ENCODE results near the gene PAK5. TPM values are rescaled to one million over a fixed set of nuclear protein-coding genes. Genes with fewer than 3 reads are reported as not detected.

PAK5 gene
- total RNA-seq, 4 donors from 2014 or later: 0.22 TPM; not detected in 3

- TF ChIP-seq POLR2A (IDR thresholded peaks at IDR 0.05): no peak
- no peak overlapping the region for H3K4me3 ChIP-seq
- H3K27me3 ChIP-seq: no peaks in the 10 kb centered on the region
- H3K27ac ChIP-seq: no peak overlapping the region
- DNase-seq (ENCODE audit: low spot score in 2 of 2): no peak
- no peaks in the 10 kb centered on the region for H3K4me1 ChIP-seq
- H3K9me3 ChIP-seq: peaks cover 0 to 5% (median 0%) of the 10 kb centered on the region in 4 donors
- H3K36me3 ChIP-seq: no peaks in the 10 kb centered on the region
- 58 to 64% methylated on average over 3 of the region's 3 CpGs for WGBS, 2 donors
These were observed 39.1 kb upstream of the PAK5 start for GRCh38 chr20:9877932-9878495.

GRCh38 chr20:9867196-9867980, 28.5 kb upstream of the PAK5 start:
- no peaks in the 10 kb centered on the region for H3K4me1 ChIP-seq
- WGBS, 2 donors: 83 to 85% methylated on average over 6 of the region's 6 CpGs
- H3K27me3 ChIP-seq: no peaks in the 10 kb centered on the region
- H3K27ac ChIP-seq: no peak overlapping the region
- no peaks in the 10 kb centered on the region for H3K9me3 ChIP-seq
- no peak overlapping the region for H3K4me3 ChIP-seq
- TF ChIP-seq EP300 (IDR thresholded peaks at IDR 0.05) (no peak), POLR2A (IDR thresholded peaks at IDR 0.05) (no peak)
- TF ChIP-seq, protein P1, sequence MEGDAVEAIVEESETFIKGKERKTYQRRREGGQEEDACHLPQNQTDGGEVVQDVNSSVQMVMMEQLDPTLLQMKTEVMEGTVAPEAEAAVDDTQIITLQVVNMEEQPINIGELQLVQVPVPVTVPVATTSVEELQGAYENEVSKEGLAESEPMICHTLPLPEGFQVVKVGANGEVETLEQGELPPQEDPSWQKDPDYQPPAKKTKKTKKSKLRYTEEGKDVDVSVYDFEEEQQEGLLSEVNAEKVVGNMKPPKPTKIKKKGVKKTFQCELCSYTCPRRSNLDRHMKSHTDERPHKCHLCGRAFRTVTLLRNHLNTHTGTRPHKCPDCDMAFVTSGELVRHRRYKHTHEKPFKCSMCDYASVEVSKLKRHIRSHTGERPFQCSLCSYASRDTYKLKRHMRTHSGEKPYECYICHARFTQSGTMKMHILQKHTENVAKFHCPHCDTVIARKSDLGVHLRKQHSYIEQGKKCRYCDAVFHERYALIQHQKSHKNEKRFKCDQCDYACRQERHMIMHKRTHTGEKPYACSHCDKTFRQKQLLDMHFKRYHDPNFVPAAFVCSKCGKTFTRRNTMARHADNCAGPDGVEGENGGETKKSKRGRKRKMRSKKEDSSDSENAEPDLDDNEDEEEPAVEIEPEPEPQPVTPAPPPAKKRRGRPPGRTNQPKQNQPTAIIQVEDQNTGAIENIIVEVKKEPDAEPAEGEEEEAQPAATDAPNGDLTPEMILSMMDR (IDR thresholded peaks at IDR 0.05): no peak
- DNase-seq (ENCODE audit: low spot score in 2 of 2): no peak
- no peaks in the 10 kb centered on the region for H3K36me3 ChIP-seq

DNA sequence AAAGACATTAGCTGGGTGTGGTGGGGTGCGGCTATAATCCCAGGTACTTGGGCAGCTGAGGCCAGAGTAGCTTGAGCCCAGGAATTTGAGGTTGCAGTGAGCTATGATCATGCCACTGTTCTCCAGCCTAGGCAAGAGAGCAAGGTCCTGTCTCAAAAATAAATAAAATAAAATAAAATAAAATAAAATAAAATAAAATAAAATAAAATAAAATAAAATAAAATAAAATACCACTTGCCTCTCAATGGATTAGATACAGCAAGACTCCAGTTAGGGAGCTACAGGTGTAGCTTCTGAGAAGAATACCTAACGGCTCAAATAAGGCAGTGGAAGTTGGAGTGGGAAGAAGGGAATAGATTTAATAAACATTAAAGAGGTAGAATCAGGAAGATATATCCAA, 13.7 kb upstream of the PAK5 start:
- Histone ChIP-seq H3K27me3 (no peaks in the 10 kb centered on the region), H3K27ac (no peak overlapping the region), H3K36me3 (no peaks in the 10 kb centered on the region), H3K9me3 (peaks cover 0 to 2% (median 0%) of the 10 kb centered on the region in 4 donors), H3K4me3 (no peak overlapping the region), H3K4me1 (no peaks in the 10 kb centered on the region)
- TF ChIP-seq EP300 (IDR thresholded peaks at IDR 0.05): no peak
- TF ChIP-seq, protein P1 (IDR thresholded peaks at IDR 0.05): no peak
- no peak for TF ChIP-seq POLR2A (IDR thresholded peaks at IDR 0.05)
- WGBS, 2 donors: 93 to 95% methylated on average over 2 of the region's 2 CpGs
- DNase-seq (ENCODE audit: low spot score in 2 of 2): no peak

- Histone ChIP-seq H3K36me3 (no peaks in the 10 kb centered on the region), H3K9me3 (peaks cover 0 to 11% (median 0%) of the 10 kb centered on the region in 4 donors), H3K27ac (no peak overlapping the region), H3K4me3 (no peak overlapping the region), H3K27me3 (peaks cover 0 to 23% of the 10 kb centered on the region in 2 donors), H3K4me1 (peaks cover 0 to 18% (median 0%) of the 10 kb centered on the region in 4 donors)
- no peak for DNase-seq (ENCODE audit: low spot score in 2 of 2)
- WGBS, 2 donors: 72 to 74% methylated on average over 5 of the region's 5 CpGs
- TF ChIP-seq, protein P1 (IDR thresholded peaks at IDR 0.05): no peak
- no peak for TF ChIP-seq EP300 (IDR thresholded peaks at IDR 0.05)
- no peak for TF ChIP-seq POLR2A (IDR thresholded peaks at IDR 0.05)
These were observed 750 bp upstream of the PAK5 start for GRCh38 chr20:9839626-9840025.

GRCh38 chr20:9838035-9838377, 870 bp downstream of the PAK5 start:
- Histone ChIP-seq H3K9me3 (peaks cover 0 to 11% (median 0%) of the 10 kb centered on the region in 4 donors), H3K4me1 (peaks cover 0 to 18% (median 0%) of the 10 kb centered on the region in 4 donors), H3K27me3 (peaks cover 0 to 23% of the 10 kb centered on the region in 2 donors), H3K27ac (no peak overlapping the region), H3K36me3 (no peaks in the 10 kb centered on the region), H3K4me3 (peak overlapping the region in 1 of 4 donors; percentile 32)
- WGBS, 2 donors: 1 to 5% methylated on average over 14 of the region's 14 CpGs
- TF ChIP-seq EP300 (IDR thresholded peaks at IDR 0.05) (no peak), POLR2A (IDR thresholded peaks at IDR 0.05) (no peak)
- TF ChIP-seq, protein P1 (IDR thresholded peaks at IDR 0.05): no peak
- no peak for DNase-seq (ENCODE audit: low spot score in 2 of 2)
